Activated CD4-positive, alpha-beta T cell treated with anti-CD3 and anti-CD28 coated beads, Interleukin-2, amount 50 U/mL, for 48 hours (primary cell): Measurements from ENCODE around the gene TCF7L1.

ENCODE experiments used
- DNase-seq, 2 experiments: peaks; one replicate each; pipeline ENCODE4 v3.0.0-alpha.2; 2020

The TCF7L1 gene

GRCh38 chr2:85257359-85257969 is 124.3 kb downstream of the TCF7L1 start:
- no peak for DNase-seq

- DNase-seq = no peak
Measured at GRCh38 chr2:85257970-85258605, 124.9 kb downstream of the TCF7L1 start.

GRCh38 chr2:85259101-85259590 is 126.0 kb downstream of the TCF7L1 start:
- no peak for DNase-seq

- no peak for DNase-seq
Measured at GRCh38 chr2:85259879-85260278, 126.7 kb downstream of the TCF7L1 start.

- DNase-seq = no peak
Measured at GRCh38 chr2:85263591-85263990, 130.4 kb downstream of the TCF7L1 start.

GRCh38 chr2:85264471-85264870 is 131.3 kb downstream of the TCF7L1 start:
- no peak for DNase-seq

GRCh38 chr2:85265304-85265703 is 132.1 kb downstream of the TCF7L1 start:
- DNase-seq = no peak

GRCh38 chr2:85266146-85267041 is 133.2 kb downstream of the TCF7L1 start:
- DNase-seq = peak; percentile 83 to 85

- no peak for DNase-seq
Measured at GRCh38 chr2:85269959-85270358, 136.8 kb downstream of the TCF7L1 start.

- DNase-seq = no peak
Measured at GRCh38 chr2:85272357-85272756, 139.2 kb downstream of the TCF7L1 start.

GRCh38 chr2:85273738-85274731 is 140.8 kb downstream of the TCF7L1 start:
- no peak for DNase-seq

- DNase-seq = no peak
Measured at GRCh38 chr2:85275984-85276540, 142.9 kb downstream of the TCF7L1 start.

GRCh38 chr2:85276571-85277118 is 143.5 kb downstream of the TCF7L1 start:
- DNase-seq = no peak

- DNase-seq = no peak
Measured at GRCh38 chr2:85277416-85278158, 144.4 kb downstream of the TCF7L1 start.

- no peak for DNase-seq
Measured at GRCh38 chr2:85278361-85278760, 145.2 kb downstream of the TCF7L1 start.

GRCh38 chr2:85281553-85281952 is 148.4 kb downstream of the TCF7L1 start:
- no peak for DNase-seq

- DNase-seq = no peak
Measured at GRCh38 chr2:85282914-85283313, 149.7 kb downstream of the TCF7L1 start.

- DNase-seq = no peak
Measured at GRCh38 chr2:85283641-85284040, 150.4 kb downstream of the TCF7L1 start.

GRCh38 chr2:85286918-85287317 is 153.7 kb downstream of the TCF7L1 start:
- no peak for DNase-seq

- no peak for DNase-seq
Measured at GRCh38 chr2:85287721-85288120, 154.5 kb downstream of the TCF7L1 start.

GRCh38 chr2:85288244-85288725 is 155.1 kb downstream of the TCF7L1 start:
- no peak for DNase-seq
